OCI-LY1 (cell line): ENCODE results near the gene COL19A1.

Source experiments
- CTCF ChIP-seq: fragments of 200-600 bp; sonication (generic), shearing (Covaris generic); IDR thresholded peaks from 2 replicates; pipeline ENCODE4 v1.5.1; 2017; ENCODE audit warnings: mild to moderate bottlenecking, antibody characterized with exemption, low read length, moderate library complexity, mixed read lengths
- EZH2 ChIP-seq: fragments of 200-600 bp; sonication (generic), shearing (Covaris generic); IDR thresholded peaks from 2 replicates; pipeline ENCODE4 v1.8.0; 2017; ENCODE audit warnings: borderline replicate concordance, mixed run types, mild to moderate bottlenecking, antibody characterized with exemption, low read length, moderate library complexity, mixed read lengths

- no peak for TF ChIP-seq CTCF
- no peak for TF ChIP-seq EZH2
These were observed 353.7 kb downstream of the COL19A1 start for GRCh38 chr6:70219943-70220613.
